ENCODE results near the gene HOXD12. TPM values are rescaled to one million over a fixed set of nuclear protein-coding genes. Genes with fewer than 3 reads are reported as not detected.

HOXD12 gene
- total RNA-seq, 2 experiments from 2014 or later = not detected

DNA sequence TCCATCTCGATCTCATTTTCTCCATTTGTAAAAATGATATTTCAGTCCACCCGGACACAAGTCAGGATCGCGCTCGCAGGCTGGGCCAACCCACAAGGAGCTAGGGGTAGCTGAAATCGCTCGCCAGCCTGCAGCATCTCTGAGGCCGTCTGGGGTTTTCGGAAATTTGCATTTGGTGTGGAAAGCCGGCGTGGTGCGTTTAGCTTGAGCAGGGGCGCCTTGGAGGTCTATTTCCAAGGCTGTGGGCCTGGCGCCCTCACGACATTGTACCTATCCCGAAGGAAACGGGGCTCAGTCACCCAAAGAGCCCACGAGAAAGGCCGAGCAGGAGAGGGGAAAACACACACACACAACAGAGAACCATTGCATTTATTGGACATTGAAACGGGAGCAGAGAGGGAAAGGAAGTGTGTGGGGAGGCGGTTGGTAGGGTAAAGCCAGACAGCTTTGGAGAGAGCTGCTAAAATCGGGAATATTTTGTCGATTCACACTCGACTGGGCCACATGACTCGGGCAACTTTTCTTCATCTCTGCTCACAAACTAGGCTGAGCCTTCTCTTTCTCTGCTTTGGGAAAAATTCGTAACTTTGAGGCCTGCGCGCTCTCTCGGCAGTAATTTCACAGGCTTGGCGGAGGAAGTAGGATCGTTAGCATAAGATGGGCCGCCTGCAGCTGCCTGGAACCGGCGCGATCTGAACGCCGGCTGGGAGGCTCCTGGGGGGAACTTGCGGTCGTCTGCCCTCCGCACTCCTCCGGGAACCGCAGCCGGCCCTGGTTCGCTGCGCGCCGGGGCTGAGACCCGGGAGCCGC is 28.8 kb downstream of the HOXD12 start:
- peaks cover 4% of the 10 kb centered on the region for H3K36me3 Mint-ChIP-seq

DNA sequence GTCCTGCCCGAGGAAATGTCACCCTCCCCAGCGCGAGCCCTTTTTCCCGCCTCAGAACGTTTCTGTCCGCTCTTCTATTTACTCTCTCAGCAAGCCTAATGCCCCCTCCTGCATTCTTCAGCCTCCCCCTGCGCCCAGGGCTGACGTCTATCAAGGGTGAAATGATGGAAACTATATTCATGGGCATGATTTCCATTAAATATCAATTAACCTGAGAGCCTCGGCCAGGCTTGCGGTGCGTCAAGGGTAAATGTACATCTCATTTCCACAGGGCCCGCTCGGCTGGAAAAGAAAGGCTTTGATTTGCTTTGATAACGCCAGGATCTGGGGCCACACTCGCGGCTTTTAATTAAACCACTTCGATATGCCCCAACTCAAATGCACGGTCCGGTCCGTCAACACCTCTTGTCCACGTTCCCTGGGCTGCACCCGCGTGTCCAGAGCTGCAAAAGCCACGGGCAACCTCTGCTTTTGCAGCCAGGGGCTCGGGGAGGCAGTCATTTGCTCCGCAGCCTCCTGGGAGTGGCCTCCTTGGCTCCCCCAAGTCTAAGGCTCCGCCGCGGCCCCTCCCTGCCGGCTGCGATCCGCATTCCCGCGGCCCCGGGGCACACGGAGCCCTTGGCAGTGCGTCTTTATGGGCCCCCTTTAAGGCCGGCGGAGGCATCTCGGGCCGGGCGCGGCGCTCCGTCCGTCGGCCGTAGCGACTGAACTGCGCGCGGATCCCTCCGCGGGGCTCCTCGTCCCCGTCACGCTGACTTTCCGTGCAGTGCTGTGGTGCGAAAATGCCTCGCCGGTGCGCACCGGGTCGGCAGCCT is 29.6 kb downstream of the HOXD12 start, which contains the start of gene HOXD8:
Gene HOXD8 (plus strand): TSS at position 724 of the 815 bp plus-strand sequence. CDS start 662 bp downstream, outside the sequence.
- Mint-ChIP-seq H3K27ac (peak within 1 kb of the TSS; percentile 68), H3K36me3 (peaks cover 4% of the 10 kb centered on the region), H3K4me1 (peaks cover 10% of the 10 kb centered on the region), H3K4me3 (peak within 1 kb of the TSS; percentile 39), H3K9me3 (ENCODE audit: low read depth) (no peaks in the 10 kb centered on the region), H3K27me3 (peaks cover 89% of the 10 kb centered on the region)
- ATAC-seq (no peak), DNase-seq (no peak)
- CTCF ChIA-PET = interaction anchor here (1.0 to 3.5 kb wide), 2 partner anchors 9 to 325 kb away, joined by 3 to 24 read pairs; no protein-coding TSS in a partner anchor

More for the DNA sequence above, 28.8 kb downstream of the HOXD12 start:
- H3K9me3 Mint-ChIP-seq (ENCODE audit: low read depth) = no peaks in the 10 kb centered on the region
- CTCF ChIA-PET = interaction anchor here (0.9 to 3.5 kb wide), 12 partner anchors 8 to 1020 kb away, joined by 3 to 32 read pairs (median 7); no protein-coding TSS in a partner anchor
- H3K4me3 Mint-ChIP-seq = peak overlapping the region; percentile 39
- peak overlapping the region; percentile 66 for H3K27ac Mint-ChIP-seq
- DNase-seq (no peak), ATAC-seq (no peak)
- peaks cover 10% of the 10 kb centered on the region for H3K4me1 Mint-ChIP-seq
- peaks cover 89% of the 10 kb centered on the region for H3K27me3 Mint-ChIP-seq

DNA sequence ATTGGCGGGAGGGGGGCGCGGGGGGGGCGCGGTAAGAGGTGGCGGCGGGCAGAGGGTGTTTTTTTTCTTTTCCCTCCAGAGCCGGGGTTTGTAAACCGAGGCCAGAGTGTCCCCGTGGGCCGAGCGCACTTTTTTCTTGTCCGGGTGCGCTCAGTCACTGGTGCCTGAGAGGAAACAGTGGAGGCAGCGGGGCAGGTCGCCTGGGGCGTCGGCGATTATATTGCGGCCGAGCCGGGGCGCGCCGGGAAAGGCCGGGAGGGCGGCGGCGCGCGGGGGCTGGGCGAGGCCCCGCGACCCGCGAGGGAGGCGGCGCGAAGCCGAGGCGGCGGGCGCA is 30.2 kb downstream of the HOXD12 start:
- CTCF ChIA-PET = interaction anchor here (1.0 to 1.4 kb wide), 2 partner anchors 9 to 507 kb away, joined by 3 read pairs; no protein-coding TSS in a partner anchor
- DNase-seq = no peak
- Mint-ChIP-seq H3K36me3 (peaks cover 4% of the 10 kb centered on the region), H3K27ac (no peak overlapping the region), H3K4me1 (peaks cover 10% of the 10 kb centered on the region), H3K27me3 (peaks cover 89% of the 10 kb centered on the region), H3K4me3 (no peak overlapping the region), H3K9me3 (ENCODE audit: low read depth) (no peaks in the 10 kb centered on the region)
- ATAC-seq = no peak

DNA sequence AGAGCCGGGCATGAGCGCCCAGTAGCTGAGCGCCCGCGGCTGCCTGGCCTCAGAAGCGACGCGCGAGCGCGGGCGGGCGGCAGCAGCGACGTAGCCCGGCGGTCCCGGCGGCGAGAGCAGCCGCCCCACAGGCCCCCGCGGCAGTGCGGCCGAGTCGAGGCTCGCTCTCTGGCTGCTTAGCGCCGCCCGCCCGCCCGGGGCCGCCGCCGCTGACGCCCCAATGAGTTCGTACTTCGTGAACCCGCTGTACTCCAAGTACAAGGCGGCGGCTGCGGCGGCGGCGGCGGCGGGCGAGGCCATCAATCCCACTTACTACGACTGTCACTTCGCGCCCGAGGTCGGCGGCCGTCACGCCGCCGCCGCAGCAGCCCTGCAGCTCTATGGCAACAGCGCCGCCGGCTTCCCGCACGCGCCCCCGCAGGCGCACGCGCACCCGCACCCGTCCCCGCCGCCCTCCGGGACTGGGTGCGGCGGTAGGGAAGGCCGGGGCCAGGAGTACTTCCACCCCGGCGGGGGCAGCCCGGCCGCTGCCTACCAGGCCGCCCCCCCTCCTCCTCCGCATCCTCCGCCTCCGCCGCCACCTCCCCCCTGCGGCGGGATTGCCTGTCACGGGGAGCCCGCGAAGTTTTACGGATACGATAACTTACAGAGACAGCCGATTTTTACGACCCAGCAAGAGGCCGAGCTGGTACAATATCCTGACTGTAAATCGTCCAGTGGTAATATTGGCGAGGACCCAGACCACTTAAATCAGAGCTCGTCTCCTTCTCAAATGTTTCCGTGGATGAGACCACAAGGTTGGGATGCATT is 30.8 kb downstream of the HOXD12 start:
- peaks cover 89% of the 10 kb centered on the region for H3K27me3 Mint-ChIP-seq
- DNase-seq (no peak), ATAC-seq (no peak)
- CTCF ChIA-PET = interaction anchor here (0.9 to 2.6 kb wide), 6 partner anchors 10 to 684 kb away, joined by 3 to 12 read pairs (median 3); no protein-coding TSS in a partner anchor
- H3K4me1 Mint-ChIP-seq = peaks cover 10% of the 10 kb centered on the region
- H3K27ac Mint-ChIP-seq = peak overlapping the region; percentile 74
- no peaks in the 10 kb centered on the region for H3K9me3 Mint-ChIP-seq (ENCODE audit: low read depth)
- H3K4me3 Mint-ChIP-seq = no peak overlapping the region
- H3K36me3 Mint-ChIP-seq = peaks cover 4% of the 10 kb centered on the region

DNA sequence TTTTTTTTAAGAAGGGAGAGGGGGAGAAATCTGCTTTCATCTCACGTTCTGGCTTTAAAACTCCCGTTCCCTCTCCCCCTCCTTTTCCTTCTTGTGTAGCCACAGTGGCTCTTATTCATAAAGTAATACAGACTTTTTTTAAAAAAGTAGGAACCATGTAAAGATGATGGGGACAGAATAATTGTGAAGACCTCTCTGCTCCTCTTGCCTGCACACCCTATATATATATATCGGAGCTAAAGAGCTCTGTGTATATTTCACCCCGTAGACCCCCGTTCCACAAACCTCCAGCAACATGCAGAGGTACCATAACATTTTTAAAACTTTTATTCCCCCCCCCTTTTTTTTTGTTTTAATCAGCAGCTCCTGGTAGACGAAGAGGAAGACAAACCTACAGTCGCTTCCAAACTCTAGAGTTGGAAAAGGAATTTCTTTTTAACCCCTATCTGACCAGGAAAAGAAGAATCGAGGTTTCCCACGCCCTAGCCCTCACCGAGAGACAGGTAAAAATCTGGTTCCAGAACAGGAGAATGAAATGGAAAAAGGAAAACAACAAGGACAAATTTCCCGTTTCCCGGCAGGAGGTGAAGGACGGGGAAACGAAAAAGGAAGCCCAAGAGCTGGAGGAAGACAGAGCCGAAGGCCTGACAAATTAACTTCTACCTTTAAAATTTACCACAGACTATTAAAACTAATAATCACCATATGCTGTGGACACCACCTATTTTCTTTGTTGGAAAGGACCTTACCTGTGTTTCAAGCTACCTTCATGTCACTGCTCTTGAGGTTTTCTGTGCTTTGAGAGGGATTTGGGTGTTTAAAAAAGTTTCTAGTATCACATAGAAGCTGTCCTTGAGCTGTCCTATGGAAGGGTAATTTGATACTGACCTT is 31.6 kb downstream of the HOXD12 start:
- CTCF ChIA-PET = interaction anchor here (0.8 to 2.8 kb wide), 14 partner anchors 9 to 1017 kb away, joined by 3 to 12 read pairs (median 4); no protein-coding TSS in a partner anchor
- DNase-seq (no peak), ATAC-seq (no peak)
- Mint-ChIP-seq H3K4me3 (no peak overlapping the region), H3K27me3 (peaks cover 89% of the 10 kb centered on the region), H3K9me3 (ENCODE audit: low read depth) (no peaks in the 10 kb centered on the region), H3K4me1 (peaks cover 15% of the 10 kb centered on the region), H3K27ac (peak overlapping the region; percentile 74), H3K36me3 (peaks cover 4% of the 10 kb centered on the region)

DNA sequence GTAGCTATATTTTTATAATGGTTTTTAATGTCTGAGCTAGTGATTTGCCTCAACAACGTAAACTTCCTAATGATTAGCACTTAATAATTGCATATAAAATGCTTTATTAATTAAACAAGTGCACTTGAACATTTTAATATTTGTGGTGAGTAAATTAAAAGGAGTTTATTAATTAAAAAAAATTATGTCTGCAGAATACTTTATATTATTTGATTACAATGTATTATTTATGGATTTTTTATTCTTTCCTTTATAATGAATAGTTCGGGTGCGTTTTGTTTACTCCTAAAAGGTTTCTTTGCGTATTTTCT is 32.2 kb downstream of the HOXD12 start:
- Mint-ChIP-seq H3K27me3 (peaks cover 87% of the 10 kb centered on the region), H3K36me3 (peaks cover 4% of the 10 kb centered on the region), H3K9me3 (ENCODE audit: low read depth) (no peaks in the 10 kb centered on the region), H3K4me1 (peaks cover 15% of the 10 kb centered on the region), H3K27ac (no peak overlapping the region), H3K4me3 (no peak overlapping the region)
- no peak for DNase-seq
- CTCF ChIA-PET = interaction anchor here (0.6 to 2.8 kb wide), 10 partner anchors 9 to 1017 kb away, joined by 3 to 12 read pairs (median 6); no protein-coding TSS in a partner anchor
- no peak for ATAC-seq

DNA sequence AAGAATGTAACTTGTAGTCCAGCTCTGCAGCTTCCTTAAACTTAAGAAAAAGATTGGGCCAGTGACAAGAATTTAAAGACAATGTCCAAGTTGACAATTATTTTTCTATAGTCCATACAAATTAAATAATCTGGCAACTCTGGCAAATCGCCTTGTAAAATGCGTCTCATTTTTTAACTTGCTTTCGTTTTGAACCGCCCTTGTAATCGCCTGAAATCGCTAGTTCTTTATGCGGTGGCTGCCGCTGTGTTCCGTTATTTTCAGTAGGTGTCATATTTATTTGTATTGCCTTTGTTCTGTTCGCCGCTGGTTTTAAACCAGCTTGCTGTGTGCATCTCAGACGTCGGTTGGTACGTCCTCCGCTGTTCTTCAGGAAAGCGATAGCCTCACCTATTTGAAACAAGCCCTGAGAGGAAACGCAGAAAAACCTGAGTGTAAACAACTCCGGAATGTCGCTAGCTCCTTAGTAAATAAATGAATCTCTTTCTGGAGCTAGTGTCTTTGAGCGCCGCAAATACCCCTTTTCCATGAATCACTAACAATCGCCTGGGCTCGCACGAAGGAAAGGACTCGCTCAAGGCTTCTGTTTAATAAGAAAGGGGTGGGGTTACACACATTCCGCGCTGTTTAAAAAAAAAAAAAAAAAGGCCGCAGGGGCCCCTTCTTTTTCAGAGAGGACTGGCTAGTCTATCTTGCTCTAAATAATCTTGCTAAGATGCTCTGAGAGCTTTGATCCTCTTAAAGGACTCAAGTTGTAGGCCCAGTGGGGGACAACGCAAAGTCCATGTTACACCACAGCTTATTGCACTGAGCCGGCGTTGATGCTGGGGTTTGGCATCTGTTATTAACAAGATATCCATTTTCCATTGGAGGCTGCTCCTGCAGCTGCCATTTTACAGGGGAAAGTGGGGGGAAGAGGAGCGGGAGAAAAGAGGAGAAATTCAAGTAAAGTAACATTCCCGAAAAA is 32.9 kb downstream of the HOXD12 start:
- no peak for ATAC-seq
- peaks cover 4% of the 10 kb centered on the region for H3K36me3 Mint-ChIP-seq
- no peak overlapping the region for H3K27ac Mint-ChIP-seq
- peak overlapping the region; percentile 61 for H3K4me3 Mint-ChIP-seq
- H3K4me1 Mint-ChIP-seq = peaks cover 15% of the 10 kb centered on the region
- DNase-seq = no peak
- CTCF ChIA-PET = interaction anchor here (0.6 to 2.8 kb wide), 12 partner anchors 8 to 1016 kb away, joined by 3 to 12 read pairs (median 6); no protein-coding TSS in a partner anchor
- no peaks in the 10 kb centered on the region for H3K9me3 Mint-ChIP-seq (ENCODE audit: low read depth)
- H3K27me3 Mint-ChIP-seq = peaks cover 88% of the 10 kb centered on the region

DNA sequence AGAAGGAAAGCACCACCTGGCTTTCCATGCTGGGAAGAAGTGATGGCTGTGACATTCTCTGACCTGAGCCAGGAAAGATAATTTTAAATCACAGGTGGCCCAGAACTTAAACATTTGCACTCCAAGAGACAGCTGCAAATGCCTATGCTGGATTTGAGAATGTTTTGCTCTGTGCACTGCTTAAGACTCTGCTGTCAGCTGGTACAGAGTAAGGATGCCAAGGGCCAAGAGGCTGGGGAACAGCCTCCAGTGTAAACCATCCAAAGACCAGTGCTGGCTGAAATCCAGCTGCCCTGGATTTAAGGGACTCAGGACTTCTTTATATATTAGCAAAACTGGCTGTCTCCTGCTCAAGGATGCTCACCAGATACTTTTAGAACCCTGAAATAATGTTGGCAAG is 33.8 kb downstream of the HOXD12 start:
- ATAC-seq = no peak
- DNase-seq = no peak
- Mint-ChIP-seq H3K4me3 (no peak overlapping the region), H3K27ac (no peak overlapping the region), H3K36me3 (peaks cover 2% of the 10 kb centered on the region), H3K27me3 (peaks cover 88% of the 10 kb centered on the region), H3K4me1 (peaks cover 15% of the 10 kb centered on the region), H3K9me3 (ENCODE audit: low read depth) (no peaks in the 10 kb centered on the region)
- CTCF ChIA-PET = interaction anchor here (0.9 to 2.8 kb wide), 5 partner anchors 10 to 322 kb away, joined by 3 to 10 read pairs (median 7); no protein-coding TSS in a partner anchor

DNA sequence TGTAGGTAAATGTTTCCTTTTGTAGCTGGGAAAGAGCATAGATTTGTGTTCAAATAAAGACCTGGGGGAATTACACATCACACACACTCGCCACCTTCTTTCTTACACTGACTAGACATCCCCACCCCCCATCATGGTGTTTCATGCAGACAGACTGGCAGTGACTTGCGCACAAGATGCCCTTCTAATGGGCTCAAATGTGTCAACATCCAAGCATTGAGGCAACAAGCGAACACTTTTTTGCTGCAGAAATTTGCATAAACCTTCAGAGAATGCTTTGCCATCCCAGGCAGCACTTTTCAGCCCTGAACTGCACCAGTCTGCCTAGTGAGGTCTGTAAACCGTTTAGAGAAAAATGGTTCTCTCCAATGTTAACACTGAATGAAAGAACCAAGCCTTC is 34.4 kb downstream of the HOXD12 start:
- Mint-ChIP-seq H3K4me1 (peaks cover 16% of the 10 kb centered on the region), H3K27ac (no peak overlapping the region), H3K9me3 (ENCODE audit: low read depth) (no peaks in the 10 kb centered on the region), H3K4me3 (no peak overlapping the region), H3K36me3 (no peaks in the 10 kb centered on the region), H3K27me3 (peaks cover 88% of the 10 kb centered on the region)
- CTCF ChIA-PET = interaction anchor here (0.9 to 2.8 kb wide), 4 partner anchors 10 to 503 kb away, joined by 3 to 7 read pairs (median 6); no protein-coding TSS in a partner anchor
- ATAC-seq = no peak
- no peak for DNase-seq

DNA sequence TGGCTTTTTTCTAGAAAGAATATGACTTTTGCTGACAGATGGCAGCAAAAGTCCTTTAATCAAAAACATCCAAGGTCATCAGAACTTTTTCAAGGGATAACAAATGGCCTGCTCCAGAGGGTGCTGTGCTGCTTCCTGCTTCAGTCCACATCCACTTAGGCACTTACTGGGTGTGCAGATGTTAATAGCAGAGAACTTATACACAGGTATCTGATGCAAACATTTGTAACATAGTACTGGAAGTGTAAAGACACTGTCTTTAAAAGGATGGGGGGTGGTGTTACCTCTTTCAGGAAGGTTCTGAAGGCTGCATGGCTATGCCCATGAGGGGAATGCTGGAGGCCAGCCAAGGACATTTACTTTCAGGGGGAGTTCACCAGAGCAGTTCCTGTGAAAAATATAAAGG is 35.4 kb downstream of the HOXD12 start:
- H3K27ac Mint-ChIP-seq = no peak overlapping the region
- CTCF ChIA-PET = no interaction called here
- no peak for DNase-seq
- H3K36me3 Mint-ChIP-seq = peaks cover 2% of the 10 kb centered on the region
- H3K4me3 Mint-ChIP-seq = no peak overlapping the region
- H3K27me3 Mint-ChIP-seq = peaks cover 90% of the 10 kb centered on the region
- ATAC-seq = no peak
- peaks cover 23% of the 10 kb centered on the region for H3K4me1 Mint-ChIP-seq
- H3K9me3 Mint-ChIP-seq (ENCODE audit: low read depth) = no peaks in the 10 kb centered on the region
